A549 (cell line): ENCODE data around the gene TOX2.

Experiments
- JUN ChIP-seq, 2 experiments: fragments of >200 bp; sonication (Bioruptor Twin); formaldehyde crosslinking; IDR thresholded peaks; 2 replicates in 1 of 2; 3 replicates in 1 of 2; pipeline ENCODE4 v1.6.1; 2016 to 2017
- POLR2A ChIP-seq: IDR thresholded peaks from 2 replicates; pipeline ENCODE4 v1.6.1; 2012; ENCODE audit warnings: mild to moderate bottlenecking, low read length
- TP53 ChIP-seq: fragments of 250-450 bp; sonication (Bioruptor Pico); IDR thresholded peaks from 2 replicates; pipeline ENCODE4 v1.5.0; 2021; ENCODE audit warnings: mild to moderate bottlenecking, moderate library complexity
- TF ChIP-seq, protein P1 (sequence below): fragments of >200 bp; sonication (Bioruptor Twin); formaldehyde crosslinking; IDR thresholded peaks from 3 replicates; pipeline ENCODE4 v1.5.1; 2016

DNA sequence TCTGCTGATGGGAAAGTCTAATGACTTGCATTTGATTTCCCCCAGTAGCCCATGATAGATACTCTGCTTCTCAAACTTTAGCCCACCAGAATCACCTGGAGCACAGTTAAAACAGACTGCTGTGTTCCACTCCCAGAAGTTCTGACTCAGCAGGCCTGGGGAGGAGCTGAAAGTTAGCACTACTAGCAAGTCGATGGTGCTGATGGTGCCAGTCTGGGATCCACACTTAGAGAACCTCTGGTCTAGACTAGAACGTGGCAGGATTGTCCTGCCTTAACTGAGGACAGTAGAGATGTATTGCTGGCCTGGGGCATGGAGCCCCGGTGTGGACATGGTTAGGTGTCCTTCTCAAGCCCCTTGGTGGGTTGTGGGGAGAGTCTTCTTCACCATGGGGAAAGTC is 8.7 kb downstream of the TOX2 start:
- TF ChIP-seq, protein P1, sequence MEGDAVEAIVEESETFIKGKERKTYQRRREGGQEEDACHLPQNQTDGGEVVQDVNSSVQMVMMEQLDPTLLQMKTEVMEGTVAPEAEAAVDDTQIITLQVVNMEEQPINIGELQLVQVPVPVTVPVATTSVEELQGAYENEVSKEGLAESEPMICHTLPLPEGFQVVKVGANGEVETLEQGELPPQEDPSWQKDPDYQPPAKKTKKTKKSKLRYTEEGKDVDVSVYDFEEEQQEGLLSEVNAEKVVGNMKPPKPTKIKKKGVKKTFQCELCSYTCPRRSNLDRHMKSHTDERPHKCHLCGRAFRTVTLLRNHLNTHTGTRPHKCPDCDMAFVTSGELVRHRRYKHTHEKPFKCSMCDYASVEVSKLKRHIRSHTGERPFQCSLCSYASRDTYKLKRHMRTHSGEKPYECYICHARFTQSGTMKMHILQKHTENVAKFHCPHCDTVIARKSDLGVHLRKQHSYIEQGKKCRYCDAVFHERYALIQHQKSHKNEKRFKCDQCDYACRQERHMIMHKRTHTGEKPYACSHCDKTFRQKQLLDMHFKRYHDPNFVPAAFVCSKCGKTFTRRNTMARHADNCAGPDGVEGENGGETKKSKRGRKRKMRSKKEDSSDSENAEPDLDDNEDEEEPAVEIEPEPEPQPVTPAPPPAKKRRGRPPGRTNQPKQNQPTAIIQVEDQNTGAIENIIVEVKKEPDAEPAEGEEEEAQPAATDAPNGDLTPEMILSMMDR, result no peak
- TF ChIP-seq TP53 (CRISPR knock-in tag) (no peak), POLR2A (no peak), JUN (IDR thresholded peaks at IDR 0.05) (no peak)
